A673 (cell line): ENCODE results near the gene JARID2.

Source experiments
- EZH2 ChIP-seq: fragments of 200-600 bp; sonication (generic); IDR thresholded peaks from 2 replicates; pipeline ENCODE4 v1.6.1; 2017; ENCODE audit warnings: borderline replicate concordance, low read depth, mild to moderate bottlenecking, mixed read lengths, antibody characterized with exemption, low read length; ENCODE audit not compliant: poor library complexity, severe bottlenecking
- TF ChIP-seq, protein P1 (sequence below): fragments of 300-800, 200-600 bp; sonication (generic); conservative IDR thresholded peaks from 2 replicates; pipeline ENCODE4 v1.5.1; 2017; ENCODE audit warnings: low read depth, mild to moderate bottlenecking, antibody characterized with exemption, low read length, moderate library complexity, mixed read lengths

DNA sequence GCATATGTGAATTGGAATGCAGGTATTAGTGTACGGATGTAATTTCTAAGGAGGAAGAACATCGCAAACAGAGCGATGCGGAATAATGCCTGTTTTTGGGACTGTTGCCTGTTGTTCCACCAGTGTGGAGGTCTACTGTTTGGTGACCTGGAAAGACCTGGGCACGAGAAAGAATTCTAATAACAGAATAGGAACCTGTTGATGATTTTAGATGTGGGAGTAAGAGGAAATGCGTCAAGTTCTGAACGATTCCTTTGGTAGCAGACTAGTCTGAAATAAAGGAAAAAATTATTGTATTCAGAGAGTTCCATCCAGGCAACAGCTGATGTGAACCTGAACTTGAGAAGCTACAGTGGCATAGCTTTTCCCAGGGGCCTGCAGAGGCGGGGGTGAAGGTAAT is 224.9 kb downstream of the JARID2 start:
- TF ChIP-seq, protein P1, sequence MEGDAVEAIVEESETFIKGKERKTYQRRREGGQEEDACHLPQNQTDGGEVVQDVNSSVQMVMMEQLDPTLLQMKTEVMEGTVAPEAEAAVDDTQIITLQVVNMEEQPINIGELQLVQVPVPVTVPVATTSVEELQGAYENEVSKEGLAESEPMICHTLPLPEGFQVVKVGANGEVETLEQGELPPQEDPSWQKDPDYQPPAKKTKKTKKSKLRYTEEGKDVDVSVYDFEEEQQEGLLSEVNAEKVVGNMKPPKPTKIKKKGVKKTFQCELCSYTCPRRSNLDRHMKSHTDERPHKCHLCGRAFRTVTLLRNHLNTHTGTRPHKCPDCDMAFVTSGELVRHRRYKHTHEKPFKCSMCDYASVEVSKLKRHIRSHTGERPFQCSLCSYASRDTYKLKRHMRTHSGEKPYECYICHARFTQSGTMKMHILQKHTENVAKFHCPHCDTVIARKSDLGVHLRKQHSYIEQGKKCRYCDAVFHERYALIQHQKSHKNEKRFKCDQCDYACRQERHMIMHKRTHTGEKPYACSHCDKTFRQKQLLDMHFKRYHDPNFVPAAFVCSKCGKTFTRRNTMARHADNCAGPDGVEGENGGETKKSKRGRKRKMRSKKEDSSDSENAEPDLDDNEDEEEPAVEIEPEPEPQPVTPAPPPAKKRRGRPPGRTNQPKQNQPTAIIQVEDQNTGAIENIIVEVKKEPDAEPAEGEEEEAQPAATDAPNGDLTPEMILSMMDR: no peak
- TF ChIP-seq EZH2: no peak
